Neural cell (in vitro differentiated cells): ENCODE data around the gene PLEKHF1. TPM values are rescaled to one million over a fixed set of nuclear protein-coding genes. Genes with fewer than 3 reads are reported as not detected.

Experiments
- H2AFZ ChIP-seq: fragments of 200-600, 300-800 bp; sonication (generic), shearing (Covaris generic); 2 replicates; pipeline ENCODE4 v1.6.0; 2014; ENCODE audit warnings: low read depth, mild to moderate bottlenecking, antibody characterized with exemption, low read length, moderate library complexity
- H3F3A ChIP-seq: fragments of 200-600 bp; shearing (Covaris generic); 2 replicates; pipeline ENCODE4 v1.6.1; 2016; ENCODE audit warnings: mild to moderate bottlenecking, moderate library complexity, mixed read lengths, antibody characterized with exemption, low read length; ENCODE audit not compliant: insufficient read depth, poor library complexity, severe bottlenecking
- H3K27ac ChIP-seq: fragments of 200-600, 300-800 bp; sonication (generic), shearing (Covaris generic); 2 replicates; pipeline ENCODE4 v1.5.1; 2014; ENCODE audit warnings: mild to moderate bottlenecking, low read length, moderate library complexity
- H3K27me3 ChIP-seq: fragments of 300-800, 200-600 bp; sonication (generic), shearing (Covaris generic); 2 replicates; pipeline ENCODE4 v1.6.0; 2014; ENCODE audit warnings: mild to moderate bottlenecking, low read depth, low read length, moderate library complexity; ENCODE audit not compliant: insufficient read depth
- H3K36me3 ChIP-seq: fragments of 300-800, 200-600 bp; sonication (generic), shearing (Covaris generic); 2 replicates; pipeline ENCODE4 v1.5.1; 2014; ENCODE audit warnings: mild to moderate bottlenecking, antibody characterized with exemption, low read length, moderate library complexity; ENCODE audit not compliant: insufficient read depth
- H3K4me2 ChIP-seq: fragments of 300-800, 200-600 bp; sonication (generic), shearing (Covaris generic); 2 replicates; pipeline ENCODE4 v1.6.0; 2014; ENCODE audit warnings: mild to moderate bottlenecking, low read length
- H3K4me3 ChIP-seq: fragments of 300-800, 200-600 bp; sonication (generic), shearing (Covaris generic); 2 replicates; pipeline ENCODE4 v1.5.1; 2014; ENCODE audit warnings: mild to moderate bottlenecking, low read length, moderate library complexity
- H3K79me2 ChIP-seq: fragments of 200-600 bp; shearing (Covaris generic); replicated peaks from 2 replicates; pipeline ENCODE4 v1.6.0; 2014; ENCODE audit warnings: mild to moderate bottlenecking, low read length, moderate library complexity; ENCODE audit not compliant: insufficient read depth
- H3K9ac ChIP-seq: fragments of 300-800, 200-600 bp; sonication (generic), shearing (Covaris generic); 2 replicates; pipeline ENCODE4 v1.6.1; 2016; ENCODE audit warnings: mild to moderate bottlenecking, low read length, mixed read lengths
- H3K9me2 ChIP-seq: fragments of 200-600 bp; shearing (Covaris generic); 2 replicates; pipeline ENCODE4 v1.6.1; 2016; ENCODE audit warnings: mild to moderate bottlenecking, low read length, mixed read lengths; ENCODE audit not compliant: insufficient read depth
- H3K9me3 ChIP-seq: fragments of 200-600, 300-800 bp; sonication (generic), shearing (Covaris generic); 2 replicates; pipeline ENCODE4 v1.6.1; 2016; ENCODE audit warnings: mild to moderate bottlenecking, mixed run types, low read length, moderate library complexity, mixed read lengths
- H4K20me1 ChIP-seq: fragments of 200-600 bp; shearing (Covaris generic); 2 replicates; pipeline ENCODE4 v1.6.1; 2016; ENCODE audit warnings: mild to moderate bottlenecking, mixed run types; ENCODE audit not compliant: insufficient read depth
- EP300 ChIP-seq: fragments of 450-650 bp; conservative IDR thresholded peaks from 2 replicates; pipeline ENCODE4 v1.6.1; 2014; ENCODE audit warnings: antibody characterized with exemption, mild to moderate bottlenecking, moderate library complexity; ENCODE audit not compliant: poor library complexity, severe bottlenecking
- EZH2 ChIP-seq: fragments of 200-600, 300-800 bp; shearing (Covaris generic), sonication (generic); IDR thresholded peaks from 2 replicates; pipeline ENCODE4 v1.6.1; 2014; ENCODE audit warnings: antibody characterized with exemption, low read length, borderline replicate concordance, mild to moderate bottlenecking; ENCODE audit not compliant: insufficient read depth, poor library complexity, severe bottlenecking
- MXI1 ChIP-seq: fragments of 450-650 bp; conservative IDR thresholded peaks from 2 replicates; pipeline ENCODE4 v1.6.1; 2014; ENCODE audit warnings: antibody characterized with exemption, mild to moderate bottlenecking; ENCODE audit not compliant: poor library complexity, severe bottlenecking
- POLR2AphosphoS5 ChIP-seq: IDR thresholded peaks from 2 replicates; pipeline ENCODE4 v1.6.1; 2012
- RAD21 ChIP-seq: fragments of 450-650 bp; conservative IDR thresholded peaks from 2 replicates; pipeline ENCODE4 v1.6.1; 2014; ENCODE audit warnings: antibody characterized with exemption, mild to moderate bottlenecking, moderate library complexity
- SMC3 ChIP-seq: fragments of 450-650 bp; conservative IDR thresholded peaks from 2 replicates; pipeline ENCODE4 v1.6.1; 2014; ENCODE audit warnings: antibody characterized with exemption, mild to moderate bottlenecking, moderate library complexity; ENCODE audit not compliant: poor library complexity
- TAF1 ChIP-seq: IDR thresholded peaks from 2 replicates; pipeline ENCODE4 v1.6.1; 2012; ENCODE audit warnings: low read depth
- polyA plus RNA-seq: library from polyadenylated mRNA; depleted of rRNA; stranded (reverse); fragments of >200 nt; gene quantifications from 2 replicates; pipeline ENCODE4 v1.2.3, GENCODE V29; 2014
- TF ChIP-seq, protein P1 (sequence below): fragments of 450-650 bp; IDR thresholded peaks from 2 replicates; pipeline ENCODE4 v1.5.1; 2014; ENCODE audit warnings: antibody characterized with exemption, mild to moderate bottlenecking, moderate library complexity; ENCODE audit not compliant: poor library complexity, severe bottlenecking
- TF ChIP-seq, protein P2 (sequence below): IDR thresholded peaks from 2 replicates; pipeline ENCODE4 v1.6.1; 2012; ENCODE audit warnings: borderline replicate concordance

PLEKHF1 gene
- polyA plus RNA-seq, 1 donor from 2014 or later = not detected

DNA sequence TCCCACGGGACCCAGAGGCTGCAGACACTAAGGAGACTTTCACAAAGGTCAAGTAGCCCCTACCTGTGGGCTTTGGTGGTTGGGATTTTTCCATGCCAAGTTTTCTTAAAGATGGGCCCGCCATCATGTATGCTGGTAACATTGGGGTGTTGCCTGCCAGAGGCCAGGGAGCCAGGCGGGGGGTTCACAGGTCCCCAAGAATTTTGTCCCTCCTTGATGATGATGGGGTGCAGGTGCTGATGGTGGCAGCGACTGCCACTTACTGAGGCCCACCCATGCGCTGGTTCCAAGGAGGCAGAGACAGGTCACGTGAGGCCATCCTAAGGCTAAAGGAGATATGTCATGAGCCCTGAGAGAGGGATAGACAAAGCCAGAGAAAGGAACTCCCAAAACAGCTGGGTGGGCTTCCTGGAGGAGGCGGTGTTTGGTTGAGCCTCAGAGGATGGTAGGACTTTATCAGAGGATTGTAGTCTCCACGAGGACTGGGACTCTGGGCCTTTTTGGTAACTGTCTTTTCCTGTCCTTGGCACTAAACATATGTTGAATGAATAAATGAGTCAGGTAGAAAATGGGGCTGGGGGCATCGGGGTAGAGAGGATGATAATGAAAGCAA lies 14.4 kb downstream of the PLEKHF1 start:
- H3K27me3 ChIP-seq = no peaks in the 10 kb centered on the region
- no peaks in the 10 kb centered on the region for H3K36me3 ChIP-seq
- no peaks in the 10 kb centered on the region for H3K9me2 ChIP-seq
- H2AFZ ChIP-seq = no peak overlapping the region
- H3K9ac ChIP-seq = no peak overlapping the region
- H3F3A ChIP-seq = no peaks in the 10 kb centered on the region
- no peaks in the 10 kb centered on the region for H3K9me3 ChIP-seq
- H3K4me3 ChIP-seq = no peak overlapping the region
- no peak overlapping the region for H3K4me2 ChIP-seq
- TF ChIP-seq TAF1 (no peak), SMC3 (no peak), MXI1 (no peak), EP300 (no peak), POLR2AphosphoS5 (no peak), EZH2 (no peak), RAD21 (no peak)
- TF ChIP-seq, protein P1, sequence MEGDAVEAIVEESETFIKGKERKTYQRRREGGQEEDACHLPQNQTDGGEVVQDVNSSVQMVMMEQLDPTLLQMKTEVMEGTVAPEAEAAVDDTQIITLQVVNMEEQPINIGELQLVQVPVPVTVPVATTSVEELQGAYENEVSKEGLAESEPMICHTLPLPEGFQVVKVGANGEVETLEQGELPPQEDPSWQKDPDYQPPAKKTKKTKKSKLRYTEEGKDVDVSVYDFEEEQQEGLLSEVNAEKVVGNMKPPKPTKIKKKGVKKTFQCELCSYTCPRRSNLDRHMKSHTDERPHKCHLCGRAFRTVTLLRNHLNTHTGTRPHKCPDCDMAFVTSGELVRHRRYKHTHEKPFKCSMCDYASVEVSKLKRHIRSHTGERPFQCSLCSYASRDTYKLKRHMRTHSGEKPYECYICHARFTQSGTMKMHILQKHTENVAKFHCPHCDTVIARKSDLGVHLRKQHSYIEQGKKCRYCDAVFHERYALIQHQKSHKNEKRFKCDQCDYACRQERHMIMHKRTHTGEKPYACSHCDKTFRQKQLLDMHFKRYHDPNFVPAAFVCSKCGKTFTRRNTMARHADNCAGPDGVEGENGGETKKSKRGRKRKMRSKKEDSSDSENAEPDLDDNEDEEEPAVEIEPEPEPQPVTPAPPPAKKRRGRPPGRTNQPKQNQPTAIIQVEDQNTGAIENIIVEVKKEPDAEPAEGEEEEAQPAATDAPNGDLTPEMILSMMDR = no peak
- TF ChIP-seq, protein P2, sequence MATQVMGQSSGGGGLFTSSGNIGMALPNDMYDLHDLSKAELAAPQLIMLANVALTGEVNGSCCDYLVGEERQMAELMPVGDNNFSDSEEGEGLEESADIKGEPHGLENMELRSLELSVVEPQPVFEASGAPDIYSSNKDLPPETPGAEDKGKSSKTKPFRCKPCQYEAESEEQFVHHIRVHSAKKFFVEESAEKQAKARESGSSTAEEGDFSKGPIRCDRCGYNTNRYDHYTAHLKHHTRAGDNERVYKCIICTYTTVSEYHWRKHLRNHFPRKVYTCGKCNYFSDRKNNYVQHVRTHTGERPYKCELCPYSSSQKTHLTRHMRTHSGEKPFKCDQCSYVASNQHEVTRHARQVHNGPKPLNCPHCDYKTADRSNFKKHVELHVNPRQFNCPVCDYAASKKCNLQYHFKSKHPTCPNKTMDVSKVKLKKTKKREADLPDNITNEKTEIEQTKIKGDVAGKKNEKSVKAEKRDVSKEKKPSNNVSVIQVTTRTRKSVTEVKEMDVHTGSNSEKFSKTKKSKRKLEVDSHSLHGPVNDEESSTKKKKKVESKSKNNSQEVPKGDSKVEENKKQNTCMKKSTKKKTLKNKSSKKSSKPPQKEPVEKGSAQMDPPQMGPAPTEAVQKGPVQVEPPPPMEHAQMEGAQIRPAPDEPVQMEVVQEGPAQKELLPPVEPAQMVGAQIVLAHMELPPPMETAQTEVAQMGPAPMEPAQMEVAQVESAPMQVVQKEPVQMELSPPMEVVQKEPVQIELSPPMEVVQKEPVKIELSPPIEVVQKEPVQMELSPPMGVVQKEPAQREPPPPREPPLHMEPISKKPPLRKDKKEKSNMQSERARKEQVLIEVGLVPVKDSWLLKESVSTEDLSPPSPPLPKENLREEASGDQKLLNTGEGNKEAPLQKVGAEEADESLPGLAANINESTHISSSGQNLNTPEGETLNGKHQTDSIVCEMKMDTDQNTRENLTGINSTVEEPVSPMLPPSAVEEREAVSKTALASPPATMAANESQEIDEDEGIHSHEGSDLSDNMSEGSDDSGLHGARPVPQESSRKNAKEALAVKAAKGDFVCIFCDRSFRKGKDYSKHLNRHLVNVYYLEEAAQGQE = no peak
- H3K27ac ChIP-seq = no peak overlapping the region
- no peaks in the 10 kb centered on the region for H3K79me2 ChIP-seq
- H4K20me1 ChIP-seq = no peaks in the 10 kb centered on the region

- no peaks in the 10 kb centered on the region for H3K27me3 ChIP-seq
- no peaks in the 10 kb centered on the region for H3K36me3 ChIP-seq
- no peak overlapping the region for H3K9ac ChIP-seq
- no peaks in the 10 kb centered on the region for H3K9me2 ChIP-seq
- H3K4me2 ChIP-seq = no peak overlapping the region
- no peak overlapping the region for H2AFZ ChIP-seq
- H3K4me3 ChIP-seq = no peak overlapping the region
- no peaks in the 10 kb centered on the region for H3F3A ChIP-seq
- TF ChIP-seq POLR2AphosphoS5 = no peak
- TF ChIP-seq, protein P1 = no peak
- TF ChIP-seq EP300 = no peak
- TF ChIP-seq MXI1 = no peak
- TF ChIP-seq, protein P2 = no peak
- TF ChIP-seq SMC3 = no peak
- no peak for TF ChIP-seq EZH2
- no peak for TF ChIP-seq RAD21
- H3K79me2 ChIP-seq = no peaks in the 10 kb centered on the region
- no peaks in the 10 kb centered on the region for H4K20me1 ChIP-seq
- H3K27ac ChIP-seq = no peak overlapping the region
- no peaks in the 10 kb centered on the region for H3K9me3 ChIP-seq
These were observed 15.2 kb downstream of the PLEKHF1 start for GRCh38 chr19:29680447-29680846.
